ENCODE measurements around the gene PTPN2. TPM values are rescaled to one million over a fixed set of nuclear protein-coding genes. Genes with fewer than 3 reads are reported as not detected.

The PTPN2 gene
- total and polyA plus RNA-seq, 9 of the 15 experiments (the other 6 are each of a cell fraction or from before 2014, with no cell fraction given), result 36.6 to 66.4 (median 43.8) TPM

DNA sequence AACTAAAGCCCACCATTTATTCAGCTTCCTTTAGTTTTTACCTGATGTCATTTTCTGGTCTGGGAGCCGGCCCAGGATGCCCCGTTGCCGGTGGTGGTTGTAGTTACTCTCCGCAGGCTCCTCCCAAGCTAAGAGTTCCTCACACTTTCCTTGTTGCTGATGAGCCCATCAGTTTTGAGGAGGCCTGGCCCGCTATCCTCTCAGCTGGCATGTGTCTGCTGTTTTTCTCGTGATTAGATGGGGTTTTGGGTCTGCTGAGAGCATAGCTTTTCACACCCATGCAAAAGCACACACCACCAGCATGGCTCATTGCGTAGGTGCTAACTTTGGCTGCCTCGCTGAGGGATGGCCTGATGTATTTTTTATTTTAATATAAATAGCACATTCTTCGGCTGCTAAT, 109.1 kb downstream of the PTPN2 start:
- ChIA-PET CTCF (ENCODE audit: low intra/inter-chr PET ratio) (no interaction called here), POLR2A (interaction anchor here (0.6 to 0.8 kb wide), 2 partner anchors 9 to 210 kb away, joined by 3 read pairs; no protein-coding TSS in a partner anchor)
- WGBS (ENCODE audit: insufficient coverage, low coverage, missing lambda C conversion rate), result 63% methylated on average over 9 of the region's 9 CpGs
- Histone ChIP-seq H2AFZ (ENCODE audit: low read depth, low read length) (no peak overlapping the region), H4K20me1 (replicated peaks; ENCODE audit: control insufficient read depth, insufficient read depth, low read length) (no peaks in the 10 kb centered on the region), H3K9ac (ENCODE audit: insufficient read depth in 1 of 2, low read depth in 2 of 2, low read length in 2 of 2) (no peak overlapping the region; a peak in 1 of 4 replicates), H3K27ac (ENCODE audit: extremely low read depth, low read depth, low read length) (no peak overlapping the region), H3K4me3 (no peak overlapping the region), H3K9me1 (ENCODE audit: control insufficient read depth, insufficient read depth, low read length) (no peaks in the 10 kb centered on the region), H3K4me2 (ENCODE audit: insufficient read depth, low read length) (no peak overlapping the region), H3K9me3 (replicated peaks; ENCODE audit: control insufficient read depth, insufficient read depth, low read depth, low read length) (peaks cover 3% of the 10 kb centered on the region), H3K4me1 (replicated peaks in 1 of 2; ENCODE audit: control insufficient read depth in 2 of 2, insufficient read depth in 2 of 2, low read length in 2 of 2) (peaks cover 0 to 11% of the 10 kb centered on the region in 2 experiments; a peak in 2 of 5 replicates), H3K79me2 (ENCODE audit: control insufficient read depth, insufficient read depth, low read length) (no peaks in the 10 kb centered on the region), H3K27me3 (ENCODE audit: control insufficient read depth in 2 of 2, insufficient read depth in 2 of 2, low read length in 2 of 2) (no peaks in the 10 kb centered on the region), H3K36me3 (ENCODE audit: control insufficient read depth, insufficient read depth, low read length) (no peaks in the 10 kb centered on the region)
- ATAC-seq (no peak), FAIRE-seq (no peak), DNase-seq (ENCODE audit: extremely low read depth in 1 of 4, low spot score in 3 of 4) (no peak)
- BruUV-seq (replicated peaks), result no TSS peak
- intact Hi-C loops (cut with micrococcal nuclease), result no loop called here
- in situ Hi-C loops (cut with MboI), result no loop called here
- no peak for TF ChIP-seq TAF1 (IDR thresholded peaks at IDR 0.05; ENCODE audit: control insufficient read depth, extremely low read depth, insufficient read depth, low read length, severe bottlenecking)
- TF ChIP-seq JUNB (CRISPR knock-in tag; conservative IDR thresholded peaks at IDR 0.05), result no peak
- TF ChIP-seq RB1 (IDR thresholded peaks at IDR 0.05; ENCODE audit: low read depth), result no peak
- TF ChIP-seq ZNF780A (CRISPR knock-in tag; IDR thresholded peaks at IDR 0.05), result no peak
- no peak for TF ChIP-seq MTA3 (IDR thresholded peaks at IDR 0.05; ENCODE audit: borderline replicate concordance)
- TF ChIP-seq POLR2B (IDR thresholded peaks at IDR 0.05; ENCODE audit: low read depth, partially characterized antibody), result no peak
- TF ChIP-seq, protein P1, sequence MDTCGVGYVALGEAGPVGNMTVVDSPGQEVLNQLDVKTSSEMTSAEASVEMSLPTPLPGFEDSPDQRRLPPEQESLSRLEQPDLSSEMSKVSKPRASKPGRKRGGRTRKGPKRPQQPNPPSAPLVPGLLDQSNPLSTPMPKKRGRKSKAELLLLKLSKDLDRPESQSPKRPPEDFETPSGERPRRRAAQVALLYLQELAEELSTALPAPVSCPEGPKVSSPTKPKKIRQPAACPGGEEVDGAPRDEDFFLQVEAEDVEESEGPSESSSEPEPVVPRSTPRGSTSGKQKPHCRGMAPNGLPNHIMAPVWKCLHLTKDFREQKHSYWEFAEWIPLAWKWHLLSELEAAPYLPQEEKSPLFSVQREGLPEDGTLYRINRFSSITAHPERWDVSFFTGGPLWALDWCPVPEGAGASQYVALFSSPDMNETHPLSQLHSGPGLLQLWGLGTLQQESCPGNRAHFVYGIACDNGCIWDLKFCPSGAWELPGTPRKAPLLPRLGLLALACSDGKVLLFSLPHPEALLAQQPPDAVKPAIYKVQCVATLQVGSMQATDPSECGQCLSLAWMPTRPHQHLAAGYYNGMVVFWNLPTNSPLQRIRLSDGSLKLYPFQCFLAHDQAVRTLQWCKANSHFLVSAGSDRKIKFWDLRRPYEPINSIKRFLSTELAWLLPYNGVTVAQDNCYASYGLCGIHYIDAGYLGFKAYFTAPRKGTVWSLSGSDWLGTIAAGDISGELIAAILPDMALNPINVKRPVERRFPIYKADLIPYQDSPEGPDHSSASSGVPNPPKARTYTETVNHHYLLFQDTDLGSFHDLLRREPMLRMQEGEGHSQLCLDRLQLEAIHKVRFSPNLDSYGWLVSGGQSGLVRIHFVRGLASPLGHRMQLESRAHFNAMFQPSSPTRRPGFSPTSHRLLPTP (IDR thresholded peaks at IDR 0.05; ENCODE audit: borderline replicate concordance, extremely low read depth, insufficient read length), result no peak
- no peak for TF ChIP-seq ILF3 (IDR thresholded peaks at IDR 0.05; ENCODE audit: borderline replicate concordance)
- TF ChIP-seq HDAC6 (IDR thresholded peaks at IDR 0.05; ENCODE audit: low read depth, low read length), result no peak
- no peak for TF ChIP-seq TSC22D4 (tag; IDR thresholded peaks at IDR 0.05)
- no peak for TF ChIP-seq ARHGAP35 (IDR thresholded peaks at IDR 0.05; ENCODE audit: partially characterized antibody)
- no peak for TF ChIP-seq MXI1 (IDR thresholded peaks at IDR 0.05; ENCODE audit: low read depth, low read length)
- TF ChIP-seq, protein P2, sequence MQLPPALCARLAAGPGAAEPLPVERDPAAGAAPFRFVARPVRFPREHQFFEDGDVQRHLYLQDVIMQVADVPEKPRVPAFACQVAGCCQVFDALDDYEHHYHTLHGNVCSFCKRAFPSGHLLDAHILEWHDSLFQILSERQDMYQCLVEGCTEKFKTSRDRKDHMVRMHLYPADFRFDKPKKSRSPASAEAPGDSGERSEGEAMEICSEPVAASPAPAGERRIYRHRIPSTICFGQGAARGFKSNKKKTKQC (CRISPR knock-in tag; IDR thresholded peaks at IDR 0.05), result no peak
- TF ChIP-seq IRF2 (CRISPR knock-in tag; IDR thresholded peaks at IDR 0.05), result no peak
- TF ChIP-seq ERF (CRISPR knock-in tag; IDR thresholded peaks at IDR 0.05), result no peak
- TF ChIP-seq, protein P3, sequence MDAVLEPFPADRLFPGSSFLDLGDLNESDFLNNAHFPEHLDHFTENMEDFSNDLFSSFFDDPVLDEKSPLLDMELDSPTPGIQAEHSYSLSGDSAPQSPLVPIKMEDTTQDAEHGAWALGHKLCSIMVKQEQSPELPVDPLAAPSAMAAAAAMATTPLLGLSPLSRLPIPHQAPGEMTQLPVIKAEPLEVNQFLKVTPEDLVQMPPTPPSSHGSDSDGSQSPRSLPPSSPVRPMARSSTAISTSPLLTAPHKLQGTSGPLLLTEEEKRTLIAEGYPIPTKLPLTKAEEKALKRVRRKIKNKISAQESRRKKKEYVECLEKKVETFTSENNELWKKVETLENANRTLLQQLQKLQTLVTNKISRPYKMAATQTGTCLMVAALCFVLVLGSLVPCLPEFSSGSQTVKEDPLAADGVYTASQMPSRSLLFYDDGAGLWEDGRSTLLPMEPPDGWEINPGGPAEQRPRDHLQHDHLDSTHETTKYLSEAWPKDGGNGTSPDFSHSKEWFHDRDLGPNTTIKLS (IDR thresholded peaks at IDR 0.05; ENCODE audit: borderline replicate concordance, low read depth), result no peak

All from K562 (cell line).